Measurements from ENCODE around the gene MACROH2A1.

The MACROH2A1 gene

DNA sequence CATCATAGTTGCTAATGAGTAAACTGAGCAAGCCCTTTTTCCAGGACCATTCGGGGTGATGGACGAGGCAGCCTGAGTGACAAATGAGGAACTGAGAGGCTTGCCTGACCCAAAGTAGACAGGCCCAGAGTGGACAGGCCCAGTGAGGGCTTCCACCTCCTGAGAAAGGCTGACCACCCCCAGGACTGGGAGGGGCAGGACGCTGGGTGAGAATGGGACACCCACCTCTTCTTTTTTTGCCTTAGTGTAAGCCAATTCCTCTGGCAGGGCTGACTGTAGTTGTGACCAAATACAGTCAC, 68.3 kb downstream of the MACROH2A1 start:
- no peak for DNase-seq (ENCODE audit: low spot score)

DNA sequence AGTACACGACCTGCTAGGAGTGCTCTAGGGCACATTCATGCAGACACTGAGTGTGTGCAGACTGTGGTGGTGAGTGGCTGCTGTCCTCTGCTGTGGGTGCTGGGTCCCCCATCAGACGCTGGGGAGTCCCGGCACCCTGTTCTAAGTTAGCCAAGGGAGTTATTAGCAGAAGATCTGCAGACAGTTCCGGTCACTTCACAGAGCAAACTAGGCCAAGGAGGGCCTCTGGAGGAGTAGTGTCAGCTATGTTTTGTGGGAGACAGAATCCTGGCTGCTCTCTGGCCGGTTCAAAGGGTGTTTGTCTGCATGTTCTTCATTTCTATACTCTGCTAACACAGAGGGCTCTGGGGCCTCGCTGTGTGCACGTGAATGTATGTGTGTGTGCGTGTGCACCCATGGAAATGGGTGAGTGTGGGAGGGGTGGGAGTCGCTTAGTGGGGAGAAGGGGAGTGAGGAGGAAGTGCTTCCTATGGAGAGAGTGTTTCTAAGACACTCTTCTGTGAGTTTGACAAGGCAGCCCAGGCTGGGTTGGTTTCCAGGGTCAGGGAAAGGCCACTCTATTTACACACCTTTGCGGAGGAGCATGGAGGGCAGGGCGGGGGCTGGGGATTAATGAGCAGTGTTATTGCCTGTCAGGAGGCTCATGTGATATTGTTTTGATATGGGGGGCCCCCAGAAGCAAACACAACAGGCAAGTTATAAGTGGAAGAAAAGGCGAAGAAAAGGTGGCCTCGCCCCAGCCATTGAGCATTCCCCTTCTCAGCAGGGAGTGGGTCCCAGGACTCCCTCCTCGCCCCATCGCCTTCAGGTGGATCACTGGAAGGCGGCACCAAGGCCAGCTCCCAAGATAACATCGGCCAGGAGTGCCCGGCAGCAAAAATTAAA, 68.9 kb downstream of the MACROH2A1 start:
- no peak for DNase-seq (ENCODE audit: low spot score)

GRCh38 chr5:135329066-135329912, 69.7 kb downstream of the MACROH2A1 start:
- DNase-seq (ENCODE audit: low spot score), result no peak

- no peak for DNase-seq (ENCODE audit: low spot score)
These were observed 70.8 kb downstream of the MACROH2A1 start for GRCh38 chr5:135328128-135328687.

- DNase-seq (ENCODE audit: low spot score), result no peak
These were observed 71.5 kb downstream of the MACROH2A1 start for GRCh38 chr5:135327429-135328127.

DNA sequence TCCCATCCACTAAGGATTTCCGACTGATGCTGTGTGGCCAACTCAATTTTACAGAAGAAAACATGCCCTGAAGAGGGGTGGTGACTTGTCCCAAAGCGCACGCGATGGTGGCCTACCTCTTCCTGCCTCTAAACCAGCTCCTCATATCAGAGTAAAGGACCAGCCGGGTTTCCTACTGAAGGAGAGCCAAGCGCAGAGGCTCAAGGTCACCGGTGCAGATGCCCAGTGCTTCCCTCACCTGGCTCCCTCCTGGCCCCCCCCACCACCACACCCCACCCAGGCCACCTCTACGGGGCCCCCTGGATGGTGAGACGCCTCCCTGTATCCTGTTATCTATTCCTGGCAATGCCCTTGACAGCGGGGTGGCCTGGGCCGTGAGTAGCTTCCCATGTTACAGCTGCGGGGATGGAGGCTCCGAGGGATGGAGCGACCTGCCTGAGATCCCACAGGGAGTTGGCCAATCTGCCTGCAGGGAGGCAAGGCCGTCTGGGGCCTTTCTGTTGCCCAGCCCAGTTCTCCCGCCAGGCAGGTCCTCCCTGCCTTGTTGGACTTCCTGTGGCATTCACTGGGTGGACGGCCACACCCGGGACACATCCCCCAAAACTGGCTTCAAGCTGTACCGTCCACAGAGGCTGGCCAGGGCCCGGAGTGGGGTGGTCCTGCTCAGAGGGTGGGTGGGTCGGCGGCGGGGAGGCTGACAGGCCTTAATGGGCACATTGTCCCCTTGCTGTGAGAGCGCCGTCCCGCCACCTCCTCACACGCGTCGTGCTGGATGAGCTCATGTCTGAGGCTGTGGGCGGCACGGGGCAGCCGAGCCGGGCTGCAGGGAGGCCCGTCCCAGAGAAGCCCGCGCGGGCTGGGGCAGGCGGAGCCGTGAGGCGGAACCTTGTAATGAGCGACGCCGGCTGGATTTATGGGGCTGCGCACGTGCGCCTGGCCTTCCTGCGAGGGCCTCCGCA, 72.5 kb downstream of the MACROH2A1 start:
- no peak for DNase-seq (ENCODE audit: low spot score)

- no peak for DNase-seq (ENCODE audit: low spot score)
These were observed 74.0 kb downstream of the MACROH2A1 start for GRCh38 chr5:135324897-135325650.

GRCh38 chr5:135324160-135324559, 74.9 kb downstream of the MACROH2A1 start:
- no peak for DNase-seq (ENCODE audit: low spot score)

- no peak for DNase-seq (ENCODE audit: low spot score)
These were observed 75.3 kb downstream of the MACROH2A1 start for GRCh38 chr5:135323701-135324132.

DNA sequence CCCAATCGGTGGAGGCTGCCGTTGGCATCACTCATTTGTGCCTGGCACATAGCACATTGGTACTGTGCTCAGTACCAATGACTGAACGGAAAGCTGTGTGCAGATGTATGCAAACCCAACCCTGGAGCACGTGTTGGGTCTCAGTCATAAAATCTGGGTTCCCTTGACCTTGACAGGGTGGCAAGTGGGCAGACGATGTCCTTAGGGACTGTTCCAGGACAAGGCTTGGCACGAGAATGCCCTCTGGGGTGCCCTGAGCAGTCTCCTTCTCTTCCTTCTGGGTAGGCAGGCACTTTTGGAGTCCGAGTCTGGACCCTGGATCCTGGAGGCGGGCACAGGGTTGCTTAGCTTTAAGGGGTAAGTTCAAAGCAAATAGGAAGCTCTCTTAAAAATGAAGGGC, 75.8 kb downstream of the MACROH2A1 start:
- DNase-seq (ENCODE audit: low spot score), result no peak

DNA sequence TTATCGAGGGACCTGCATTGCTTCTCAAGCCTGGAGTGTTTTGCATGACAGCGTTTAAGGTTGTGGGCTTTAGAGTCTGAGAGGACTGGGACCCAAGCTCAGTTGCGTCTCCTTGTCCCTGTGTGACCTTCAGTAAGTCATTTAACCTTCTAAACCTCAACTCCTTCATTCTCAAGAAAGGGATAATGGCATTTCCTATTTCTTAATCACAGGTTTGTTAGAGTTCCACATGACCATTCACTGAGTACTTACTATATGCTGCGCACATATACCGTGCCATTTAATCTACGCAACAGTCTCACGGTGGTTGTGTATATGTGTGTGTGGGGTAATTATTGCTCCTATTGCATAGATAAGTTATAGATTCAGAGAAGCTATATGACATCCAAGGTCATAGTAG, 76.3 kb downstream of the MACROH2A1 start:
- DNase-seq (ENCODE audit: low spot score), result no peak

DNA sequence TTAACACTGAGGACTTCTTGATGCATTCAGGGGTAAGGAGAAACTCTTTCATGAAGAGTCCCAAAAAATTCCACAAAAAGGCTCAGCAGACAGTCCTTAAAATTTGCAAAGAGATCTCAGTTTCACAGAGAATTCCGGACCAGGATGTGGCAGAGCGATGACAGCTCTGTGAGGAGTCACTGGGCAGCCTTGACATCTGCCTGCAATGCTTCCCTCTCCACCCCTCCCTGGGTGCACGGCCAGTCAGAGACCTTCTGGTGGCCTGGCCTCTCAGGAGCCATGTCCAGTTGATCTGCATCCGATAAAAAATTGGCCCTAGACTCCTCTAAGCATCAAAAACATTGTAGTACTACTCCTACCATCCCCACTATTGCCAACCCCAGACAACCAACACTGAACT, 76.8 kb downstream of the MACROH2A1 start:
- DNase-seq (ENCODE audit: low spot score), result no peak

GRCh38 chr5:135320718-135321484, 78.1 kb downstream of the MACROH2A1 start:
- no peak for DNase-seq (ENCODE audit: low spot score)

GRCh38 chr5:135319928-135320606, 79.0 kb downstream of the MACROH2A1 start:
- DNase-seq (ENCODE audit: low spot score), result no peak

DNA sequence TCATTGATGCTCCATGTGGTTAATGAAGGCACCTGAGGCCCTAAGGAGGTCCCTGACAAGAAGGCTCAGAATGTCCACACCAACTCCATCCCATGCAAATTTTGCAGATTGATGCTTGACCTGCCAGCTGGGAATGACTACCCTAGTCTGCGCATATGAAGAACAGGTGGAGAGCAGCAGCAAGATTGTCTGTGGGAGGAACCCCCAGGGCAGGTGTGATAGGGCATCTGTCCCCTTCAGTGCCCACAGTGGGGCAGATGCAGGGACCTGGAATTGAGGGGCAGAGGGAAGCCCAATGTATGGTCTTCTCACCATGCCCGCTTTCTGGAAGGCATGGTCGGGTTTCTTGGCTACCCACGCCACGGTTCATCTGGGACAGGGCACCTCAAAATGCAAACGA, 79.6 kb downstream of the MACROH2A1 start:
- no peak for DNase-seq (ENCODE audit: low spot score)

DNA sequence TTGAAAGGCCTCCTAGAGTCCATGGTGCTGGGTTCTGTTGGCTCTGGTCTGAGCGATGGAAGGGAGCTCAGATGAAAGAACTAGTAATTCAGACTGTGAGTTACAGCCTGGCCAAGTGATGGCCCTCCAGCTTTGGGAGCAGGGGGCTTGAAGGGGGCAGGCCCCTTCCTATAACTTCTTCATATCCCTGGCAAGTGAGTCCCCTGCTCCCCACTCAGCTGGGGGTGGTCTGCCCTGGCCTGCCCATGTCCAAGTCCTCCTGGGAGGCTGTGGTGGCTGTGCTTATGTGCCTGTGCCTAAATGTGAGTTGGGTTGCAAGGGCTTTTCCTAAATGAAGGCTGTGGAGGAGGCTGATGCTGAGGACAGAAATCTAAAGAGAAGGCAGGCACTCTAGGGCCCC, 80.1 kb downstream of the MACROH2A1 start:
- DNase-seq (ENCODE audit: low spot score), result no peak

DNA sequence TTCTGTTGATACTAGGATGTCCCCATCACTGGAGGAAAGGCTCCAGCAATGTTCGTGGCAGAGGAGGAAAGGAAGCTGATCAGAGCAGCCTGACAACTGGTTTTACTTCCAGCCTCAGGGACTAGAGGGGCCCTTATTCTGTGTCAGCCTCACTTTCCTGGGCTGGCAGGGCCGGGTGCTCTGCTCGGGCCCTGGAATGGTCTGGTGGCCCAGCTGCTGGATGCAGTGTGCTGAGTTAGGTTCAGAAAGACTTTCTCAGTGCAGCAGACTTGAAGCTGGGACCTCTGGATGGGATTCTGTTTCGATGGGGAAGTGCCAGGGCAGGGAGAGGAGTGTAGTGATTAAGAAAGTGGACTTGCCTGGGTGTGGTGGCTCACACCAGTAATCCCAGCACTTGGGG, 81.0 kb downstream of the MACROH2A1 start:
- DNase-seq (ENCODE audit: low spot score), result no peak

DNA sequence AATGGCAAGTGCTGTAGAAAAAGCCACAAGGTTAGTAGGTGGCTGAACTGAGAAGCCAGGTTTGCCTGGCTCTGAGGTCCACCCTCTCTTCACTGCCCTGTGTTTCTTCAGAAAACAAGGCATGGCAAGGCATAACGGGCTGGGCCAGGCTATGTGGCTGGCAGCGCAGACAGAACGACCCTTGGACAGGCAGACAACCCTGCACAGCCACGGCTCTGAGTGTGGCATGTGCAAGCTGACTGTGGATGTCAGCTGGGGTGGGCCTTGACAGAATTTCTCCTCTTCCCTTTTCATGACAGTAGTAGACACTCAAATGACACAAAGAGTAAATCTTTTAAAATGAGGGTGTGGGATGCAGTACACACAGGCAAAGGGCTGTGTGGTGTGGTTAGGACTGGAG, 81.7 kb downstream of the MACROH2A1 start:
- DNase-seq (ENCODE audit: low spot score), result no peak

- DNase-seq (ENCODE audit: low spot score), result no peak
These were observed 83.6 kb downstream of the MACROH2A1 start for GRCh38 chr5:135315386-135315785.

All from kidney capillary endothelial cell (primary cell).